GM19240 (cell line): ENCODE measurements around the gene SDHAF3.
"Not testable (repeated sequence)": the region's sequence is repeated elsewhere in the genome, so short reads cannot be mapped to it uniquely, and the experiment has no call there.

Experiments used
- DNase-seq: peaks from one replicate; pipeline ENCODE4 v3.0.0; 2011; ENCODE audit warnings: low spot score; ENCODE audit not compliant: insufficient read length

SDHAF3 gene

GRCh38 chr7:97117372-97118188, at the start of gene SDHAF3:
Gene SDHAF3, plus strand, starts transcription at chr7:97117698. Its CDS starts 26 bp downstream, at chr7:97117724.
- DNase-seq: peak; percentile 86

- not testable (repeated sequence) for DNase-seq
Measured at GRCh38 chr7:97072025-97072424, 45.5 kb upstream of the SDHAF3 start.

GRCh38 chr7:97075928-97076327, 41.6 kb upstream of the SDHAF3 start:
- no peak for DNase-seq

- no peak for DNase-seq
Measured at GRCh38 chr7:97078023-97078969, 39.2 kb upstream of the SDHAF3 start.

- DNase-seq: no peak
Measured at GRCh38 chr7:97079300-97079699, 38.2 kb upstream of the SDHAF3 start.

- no peak for DNase-seq
Measured at GRCh38 chr7:97081521-97082300, 35.8 kb upstream of the SDHAF3 start.

GRCh38 chr7:97088364-97088763, 29.1 kb upstream of the SDHAF3 start:
- no peak for DNase-seq

- no peak for DNase-seq
Measured at GRCh38 chr7:97089771-97090170, 27.7 kb upstream of the SDHAF3 start.

- DNase-seq: no peak
Measured at GRCh38 chr7:97090761-97091353, 26.6 kb upstream of the SDHAF3 start.

GRCh38 chr7:97094284-97094930, 23.1 kb upstream of the SDHAF3 start:
- no peak for DNase-seq

GRCh38 chr7:97096037-97096436, 21.5 kb upstream of the SDHAF3 start:
- DNase-seq: no peak

GRCh38 chr7:97096661-97097060, 20.8 kb upstream of the SDHAF3 start:
- no peak for DNase-seq

- peak; percentile 38 for DNase-seq
Measured at GRCh38 chr7:97104719-97105238, 12.7 kb upstream of the SDHAF3 start.

- DNase-seq: no peak
Measured at GRCh38 chr7:97107192-97107800, 10.2 kb upstream of the SDHAF3 start.

GRCh38 chr7:97116308-97116707, 1.2 kb upstream of the SDHAF3 start:
- DNase-seq: no peak

GRCh38 chr7:97117035-97117371, 495 bp upstream of the SDHAF3 start:
- no peak for DNase-seq

GRCh38 chr7:97118306-97118917, 914 bp downstream of the SDHAF3 start:
- DNase-seq: no peak

GRCh38 chr7:97119747-97120146, 2.2 kb downstream of the SDHAF3 start:
- no peak for DNase-seq

- no peak for DNase-seq
Measured at GRCh38 chr7:97120713-97121457, 3.4 kb downstream of the SDHAF3 start.
